HL-60 (cell line): Measurements from ENCODE around the gene TAF1C.

Source experiments
- DNase-seq, 2 experiments: peaks; one replicate each; pipeline ENCODE4 v3.0.0-alpha.2; 2010 to 2020; ENCODE audit warnings: low read depth in 1 of 2, low spot score in 1 of 2
- H3K27ac ChIP-seq: fragments of 250-450 bp; sonication (Bioruptor Pico); replicated peaks from 2 replicates; pipeline ENCODE4 v1.5.1; 2020; ENCODE audit warnings: mild to moderate bottlenecking, moderate library complexity
- H3K27me3 ChIP-seq: fragments of 250-450 bp; sonication (Bioruptor Pico); 2 replicates; pipeline ENCODE4 v1.5.1; 2021; ENCODE audit warnings: mild to moderate bottlenecking, moderate library complexity; ENCODE audit not compliant: insufficient read depth, poor library complexity, severe bottlenecking
- H3K4me3 ChIP-seq: replicated peaks from 2 replicates; pipeline ENCODE4 v1.5.1; 2011; ENCODE audit warnings: mild to moderate bottlenecking, control low read depth, low read length; ENCODE audit not compliant: insufficient read depth
- GABPA ChIP-seq: IDR thresholded peaks from 2 replicates; pipeline ENCODE4 v1.6.1; 2012; ENCODE audit warnings: low read depth
- POLR2AphosphoS5 ChIP-seq: IDR thresholded peaks from 2 replicates; pipeline ENCODE4 v1.6.1; 2012; ENCODE audit warnings: low read depth
- SPI1 ChIP-seq: IDR thresholded peaks from 2 replicates; pipeline ENCODE4 v1.6.1; 2012; ENCODE audit warnings: low read depth, mild to moderate bottlenecking, borderline replicate concordance
- TF ChIP-seq, protein P1 (sequence below): IDR thresholded peaks from one replicate; pipeline ENCODE4 v1.5.1; 2011; ENCODE audit warnings: low read length, control low read depth, inconsistent platforms; ENCODE audit not compliant: insufficient read depth
- TF ChIP-seq, protein P2 (sequence below): IDR thresholded peaks from 2 replicates; pipeline ENCODE4 v1.6.1; 2012; ENCODE audit warnings: low read depth; ENCODE audit not compliant: insufficient replicate concordance

TAF1C gene

DNA sequence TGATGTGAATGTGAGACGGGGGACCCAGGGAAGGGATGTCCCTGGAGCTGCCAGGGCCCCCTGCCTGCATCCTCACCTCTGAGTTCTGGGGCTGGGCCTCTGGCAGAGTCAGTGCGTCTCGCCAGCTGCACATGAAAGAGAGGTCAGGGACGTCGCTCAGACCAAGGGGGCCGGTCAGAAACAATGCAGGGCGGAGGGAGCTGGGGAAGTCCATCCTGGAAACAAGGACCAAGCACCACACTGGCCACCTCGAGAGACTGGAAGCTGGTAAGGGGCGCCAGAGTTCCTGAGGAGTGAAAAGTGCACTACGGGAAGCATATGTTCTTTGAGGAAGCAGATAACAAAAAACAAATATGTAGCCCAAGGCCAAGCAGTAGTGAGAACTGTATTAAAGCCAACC, 2.1 kb downstream of the TAF1C start:
- Histone ChIP-seq H3K27ac (no peak overlapping the region), H3K27me3 (no peaks in the 10 kb centered on the region), H3K4me3 (no peak overlapping the region)
- DNase-seq, result no peak
- no peak for TF ChIP-seq GABPA
- TF ChIP-seq, protein P1, sequence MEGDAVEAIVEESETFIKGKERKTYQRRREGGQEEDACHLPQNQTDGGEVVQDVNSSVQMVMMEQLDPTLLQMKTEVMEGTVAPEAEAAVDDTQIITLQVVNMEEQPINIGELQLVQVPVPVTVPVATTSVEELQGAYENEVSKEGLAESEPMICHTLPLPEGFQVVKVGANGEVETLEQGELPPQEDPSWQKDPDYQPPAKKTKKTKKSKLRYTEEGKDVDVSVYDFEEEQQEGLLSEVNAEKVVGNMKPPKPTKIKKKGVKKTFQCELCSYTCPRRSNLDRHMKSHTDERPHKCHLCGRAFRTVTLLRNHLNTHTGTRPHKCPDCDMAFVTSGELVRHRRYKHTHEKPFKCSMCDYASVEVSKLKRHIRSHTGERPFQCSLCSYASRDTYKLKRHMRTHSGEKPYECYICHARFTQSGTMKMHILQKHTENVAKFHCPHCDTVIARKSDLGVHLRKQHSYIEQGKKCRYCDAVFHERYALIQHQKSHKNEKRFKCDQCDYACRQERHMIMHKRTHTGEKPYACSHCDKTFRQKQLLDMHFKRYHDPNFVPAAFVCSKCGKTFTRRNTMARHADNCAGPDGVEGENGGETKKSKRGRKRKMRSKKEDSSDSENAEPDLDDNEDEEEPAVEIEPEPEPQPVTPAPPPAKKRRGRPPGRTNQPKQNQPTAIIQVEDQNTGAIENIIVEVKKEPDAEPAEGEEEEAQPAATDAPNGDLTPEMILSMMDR, result no peak
- TF ChIP-seq POLR2AphosphoS5, result no peak
- TF ChIP-seq SPI1, result no peak
- TF ChIP-seq, protein P2, sequence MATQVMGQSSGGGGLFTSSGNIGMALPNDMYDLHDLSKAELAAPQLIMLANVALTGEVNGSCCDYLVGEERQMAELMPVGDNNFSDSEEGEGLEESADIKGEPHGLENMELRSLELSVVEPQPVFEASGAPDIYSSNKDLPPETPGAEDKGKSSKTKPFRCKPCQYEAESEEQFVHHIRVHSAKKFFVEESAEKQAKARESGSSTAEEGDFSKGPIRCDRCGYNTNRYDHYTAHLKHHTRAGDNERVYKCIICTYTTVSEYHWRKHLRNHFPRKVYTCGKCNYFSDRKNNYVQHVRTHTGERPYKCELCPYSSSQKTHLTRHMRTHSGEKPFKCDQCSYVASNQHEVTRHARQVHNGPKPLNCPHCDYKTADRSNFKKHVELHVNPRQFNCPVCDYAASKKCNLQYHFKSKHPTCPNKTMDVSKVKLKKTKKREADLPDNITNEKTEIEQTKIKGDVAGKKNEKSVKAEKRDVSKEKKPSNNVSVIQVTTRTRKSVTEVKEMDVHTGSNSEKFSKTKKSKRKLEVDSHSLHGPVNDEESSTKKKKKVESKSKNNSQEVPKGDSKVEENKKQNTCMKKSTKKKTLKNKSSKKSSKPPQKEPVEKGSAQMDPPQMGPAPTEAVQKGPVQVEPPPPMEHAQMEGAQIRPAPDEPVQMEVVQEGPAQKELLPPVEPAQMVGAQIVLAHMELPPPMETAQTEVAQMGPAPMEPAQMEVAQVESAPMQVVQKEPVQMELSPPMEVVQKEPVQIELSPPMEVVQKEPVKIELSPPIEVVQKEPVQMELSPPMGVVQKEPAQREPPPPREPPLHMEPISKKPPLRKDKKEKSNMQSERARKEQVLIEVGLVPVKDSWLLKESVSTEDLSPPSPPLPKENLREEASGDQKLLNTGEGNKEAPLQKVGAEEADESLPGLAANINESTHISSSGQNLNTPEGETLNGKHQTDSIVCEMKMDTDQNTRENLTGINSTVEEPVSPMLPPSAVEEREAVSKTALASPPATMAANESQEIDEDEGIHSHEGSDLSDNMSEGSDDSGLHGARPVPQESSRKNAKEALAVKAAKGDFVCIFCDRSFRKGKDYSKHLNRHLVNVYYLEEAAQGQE, result no peak

DNA sequence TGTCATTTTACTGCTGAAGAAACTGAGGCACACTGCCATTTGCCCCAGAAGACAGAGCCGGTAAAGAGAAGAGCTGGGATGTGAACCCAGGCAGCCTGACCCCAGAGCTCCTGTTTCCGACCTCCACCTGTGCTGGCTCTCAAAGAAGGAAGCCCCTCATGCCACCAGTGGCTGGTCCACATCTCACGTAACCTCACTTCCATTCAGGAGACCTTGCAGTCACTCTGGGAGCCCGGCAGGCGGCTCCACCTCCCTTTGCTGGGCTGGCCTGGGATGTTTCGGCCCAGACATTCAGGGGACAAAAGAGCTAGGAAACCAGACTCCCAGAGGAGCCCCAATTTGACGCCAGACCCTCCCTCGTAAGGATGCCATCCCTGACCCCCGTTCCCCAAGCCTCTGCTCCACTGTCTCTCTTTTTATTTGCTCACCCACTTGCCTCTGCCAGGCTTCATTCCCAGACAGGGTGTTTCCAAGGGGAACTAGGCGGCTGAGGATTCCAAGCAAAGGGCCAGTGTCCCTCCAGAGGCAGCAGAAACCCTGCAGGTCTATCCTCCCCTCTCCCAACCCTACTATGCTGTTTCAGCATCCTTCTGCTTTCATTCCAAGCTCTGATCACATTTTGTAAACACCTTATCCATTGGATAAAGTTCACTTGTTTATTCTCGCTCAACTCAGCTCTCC, 2.8 kb downstream of the TAF1C start:
- H3K4me3 ChIP-seq, result no peak overlapping the region
- no peak overlapping the region for H3K27ac ChIP-seq
- TF ChIP-seq, protein P1, result no peak
- TF ChIP-seq, protein P2, result no peak
- TF ChIP-seq GABPA, result no peak
- no peak for TF ChIP-seq POLR2AphosphoS5
- no peak for TF ChIP-seq SPI1
- DNase-seq, result no peak
- no peaks in the 10 kb centered on the region for H3K27me3 ChIP-seq

DNA sequence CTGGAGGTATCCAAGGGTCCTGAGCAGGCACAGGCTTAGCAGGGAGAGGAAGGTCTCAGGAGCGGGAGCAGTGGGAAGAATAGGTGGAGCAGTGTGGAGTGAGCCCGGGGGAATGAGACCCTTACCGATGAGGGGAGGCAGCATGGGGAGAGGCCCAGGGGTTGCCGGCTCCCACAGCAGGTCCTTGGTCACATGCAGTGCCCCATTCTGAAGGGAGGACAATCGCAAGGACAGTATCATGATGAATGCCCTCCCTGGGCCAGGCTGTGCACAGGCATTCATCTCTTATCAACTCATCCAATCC, 3.3 kb downstream of the TAF1C start:
- TF ChIP-seq, protein P1, result no peak
- TF ChIP-seq POLR2AphosphoS5 (no peak), GABPA (no peak), SPI1 (no peak)
- TF ChIP-seq, protein P2, result no peak
- no peak overlapping the region for H3K27ac ChIP-seq
- no peak overlapping the region for H3K4me3 ChIP-seq
- no peaks in the 10 kb centered on the region for H3K27me3 ChIP-seq
- DNase-seq, result no peak
